Omental fat pad (tissue), 4 donors: Measurements from ENCODE around the gene C1QL4. TPM values are rescaled to one million over a fixed set of nuclear protein-coding genes. Genes with fewer than 3 reads are reported as not detected.
A peak's percentile ranks its signal among the peaks of the same experiment; 100 is the strongest.

Source experiments
- ATAC-seq: fragments of 150-250 bp; one replicate; pipeline ENCODE4 v1.9.1; 2016; ENCODE audit warnings: mild to moderate bottlenecking, moderate library complexity; ENCODE audit not compliant: low FRiP score
- DNase-seq: peaks from one replicate; pipeline ENCODE4 v3.0.0-alpha.2; 2019; ENCODE audit warnings: low spot score
- total RNA-seq, 4 donors: library from RNA; depleted of rRNA; stranded (reverse); fragments of >200 nt; gene quantifications; one replicate each; pipeline ENCODE4 v1.1.0, GENCODE V29; 2016
- TF ChIP-seq, protein P1 (sequence below), 3 donors: fragments of 450-650 bp; IDR thresholded peaks; one replicate each; pipeline ENCODE4 v1.5.1; 2016 to 2017; ENCODE audit warnings: antibody characterized with exemption in 3 of 3, mild to moderate bottlenecking in 3 of 3, moderate library complexity in 2 of 3

Gene C1QL4
- total RNA-seq, 4 donors from 2014 or later, result 0.65 to 1.1 TPM; not detected in 2

DNA sequence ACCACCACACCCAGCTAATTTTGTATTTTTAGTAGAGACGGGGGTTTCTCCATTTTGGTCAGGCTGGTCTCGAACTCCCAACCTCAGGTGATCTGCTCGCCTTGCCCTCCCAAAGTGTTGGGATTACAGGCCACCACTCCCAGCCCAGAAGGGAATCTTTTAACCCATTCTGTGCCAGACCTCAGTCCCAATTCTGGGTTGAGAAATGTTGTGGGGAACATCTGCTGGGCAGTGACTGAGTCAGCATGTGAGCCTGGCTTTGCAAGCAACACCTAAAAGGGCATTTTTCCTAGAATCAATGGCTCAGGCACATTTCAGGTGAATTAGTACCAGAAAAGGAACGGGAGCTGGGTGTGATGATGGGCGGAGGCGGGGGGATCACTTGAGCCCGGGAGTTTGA is 22.7 kb upstream of the C1QL4 start:
- no peak for ATAC-seq
- no peak for DNase-seq

DNA sequence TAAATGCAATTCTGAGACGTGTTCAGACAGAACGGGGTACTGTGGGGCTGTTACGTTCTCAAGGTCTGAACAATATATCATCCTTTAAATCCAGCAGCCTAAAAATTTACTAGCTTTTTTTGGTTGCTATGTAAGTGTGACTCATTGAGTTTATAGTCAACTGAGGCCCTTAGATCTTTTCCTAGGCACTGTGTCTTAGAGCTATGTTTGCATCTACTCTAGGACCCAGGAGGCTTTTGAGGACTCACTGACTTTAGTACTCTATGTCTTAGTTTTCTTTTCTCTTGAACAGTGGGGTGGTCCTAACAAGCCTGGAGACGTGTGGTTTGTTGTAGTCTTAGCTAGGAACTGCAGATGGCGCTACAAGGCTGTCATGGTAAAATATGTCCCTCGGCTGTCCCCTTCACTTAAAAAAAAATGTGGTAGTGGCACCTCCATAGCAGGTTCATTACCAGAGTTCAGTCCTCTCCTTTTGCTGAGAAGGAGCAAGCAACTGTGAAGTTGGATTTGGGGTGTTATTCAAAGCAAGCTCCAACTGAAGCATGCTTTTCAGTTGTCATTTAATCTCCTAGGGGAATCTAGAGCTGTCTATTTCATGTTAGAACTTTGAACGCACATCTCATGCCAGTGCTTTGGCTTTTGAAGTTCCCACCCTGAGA is 21.6 kb upstream of the C1QL4 start:
- DNase-seq, result no peak
- no peak for ATAC-seq
- TF ChIP-seq, protein P1, sequence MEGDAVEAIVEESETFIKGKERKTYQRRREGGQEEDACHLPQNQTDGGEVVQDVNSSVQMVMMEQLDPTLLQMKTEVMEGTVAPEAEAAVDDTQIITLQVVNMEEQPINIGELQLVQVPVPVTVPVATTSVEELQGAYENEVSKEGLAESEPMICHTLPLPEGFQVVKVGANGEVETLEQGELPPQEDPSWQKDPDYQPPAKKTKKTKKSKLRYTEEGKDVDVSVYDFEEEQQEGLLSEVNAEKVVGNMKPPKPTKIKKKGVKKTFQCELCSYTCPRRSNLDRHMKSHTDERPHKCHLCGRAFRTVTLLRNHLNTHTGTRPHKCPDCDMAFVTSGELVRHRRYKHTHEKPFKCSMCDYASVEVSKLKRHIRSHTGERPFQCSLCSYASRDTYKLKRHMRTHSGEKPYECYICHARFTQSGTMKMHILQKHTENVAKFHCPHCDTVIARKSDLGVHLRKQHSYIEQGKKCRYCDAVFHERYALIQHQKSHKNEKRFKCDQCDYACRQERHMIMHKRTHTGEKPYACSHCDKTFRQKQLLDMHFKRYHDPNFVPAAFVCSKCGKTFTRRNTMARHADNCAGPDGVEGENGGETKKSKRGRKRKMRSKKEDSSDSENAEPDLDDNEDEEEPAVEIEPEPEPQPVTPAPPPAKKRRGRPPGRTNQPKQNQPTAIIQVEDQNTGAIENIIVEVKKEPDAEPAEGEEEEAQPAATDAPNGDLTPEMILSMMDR (IDR thresholded peaks at IDR 0.05), result peak in 1 of 3 donors; percentile 36

More for the DNA sequence above, 22.7 kb upstream of the C1QL4 start:
- TF ChIP-seq, protein P1 (IDR thresholded peaks at IDR 0.05), result no peak

DNA sequence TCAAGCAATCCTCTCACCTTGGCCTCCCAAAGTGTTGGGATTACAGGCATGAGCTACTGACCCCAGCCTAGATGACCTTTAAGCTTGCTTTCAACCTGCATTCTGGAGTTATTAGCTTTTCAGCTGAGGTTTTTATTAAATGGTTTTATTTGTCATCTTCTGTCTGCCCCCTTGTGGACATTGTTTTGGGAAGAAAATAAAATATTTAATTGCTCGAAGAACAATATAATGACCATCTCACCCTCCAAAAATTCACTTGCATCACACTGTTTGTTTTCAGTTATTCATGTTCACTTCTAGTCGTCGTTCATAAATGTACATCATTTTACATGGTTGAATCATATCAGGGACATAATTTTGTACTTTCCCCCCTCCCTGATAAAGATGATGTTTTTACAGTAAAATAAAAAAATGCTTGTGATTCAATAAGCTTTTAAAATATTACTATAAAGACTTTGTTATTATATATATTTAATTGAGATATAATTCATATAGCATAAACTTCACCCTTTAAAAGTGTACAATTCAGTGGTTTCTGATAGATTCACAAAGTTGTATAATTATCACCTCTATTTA is 20.2 kb upstream of the C1QL4 start:
- ATAC-seq (peak; percentile 57), DNase-seq (no peak)
- TF ChIP-seq, protein P1 (IDR thresholded peaks at IDR 0.05), result peak in 1 of 3 donors; percentile 11

DNA sequence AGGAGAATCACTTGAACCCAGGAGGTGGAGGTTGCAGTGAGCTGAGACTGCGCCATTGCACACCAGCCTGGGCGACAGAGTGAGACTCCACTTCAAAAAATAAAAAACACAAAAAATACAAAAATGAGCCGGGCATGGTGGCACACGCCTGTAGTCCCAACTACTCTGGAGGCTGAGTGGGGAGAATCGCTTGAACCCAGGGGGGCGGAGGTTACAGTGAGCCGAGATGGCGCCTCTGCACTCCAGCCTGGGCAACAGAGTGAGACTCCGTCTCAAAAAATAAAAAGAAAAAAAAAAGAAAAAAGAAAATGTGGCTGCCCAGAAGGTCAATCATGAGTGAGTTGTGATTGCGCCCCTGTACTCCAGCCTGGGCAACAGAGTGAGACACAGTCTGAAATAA is 18.9 kb upstream of the C1QL4 start:
- DNase-seq (no peak), ATAC-seq (no peak)
- TF ChIP-seq, protein P1 (IDR thresholded peaks at IDR 0.05), result no peak

DNA sequence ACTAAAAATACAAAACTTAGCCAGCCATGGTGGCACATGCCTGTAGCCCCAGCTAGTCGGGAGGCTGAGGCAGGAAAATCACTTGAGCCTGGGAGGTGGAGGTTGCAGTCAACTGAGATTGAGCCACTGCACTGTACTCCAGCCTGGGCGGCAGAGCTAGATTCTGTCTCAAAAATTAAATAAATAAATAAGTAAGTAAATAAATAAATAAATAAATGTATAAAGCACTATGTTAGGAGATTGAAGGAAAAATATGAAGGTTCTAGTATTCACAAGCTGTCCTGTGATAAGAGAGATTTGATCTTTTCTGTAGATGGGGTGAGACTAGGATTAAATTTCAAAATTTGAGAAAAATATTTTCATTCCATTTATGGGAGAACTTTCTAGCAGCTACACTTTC is 15.4 kb upstream of the C1QL4 start:
- ATAC-seq (no peak), DNase-seq (no peak)
- TF ChIP-seq, protein P1 (IDR thresholded peaks at IDR 0.05), result no peak

DNA sequence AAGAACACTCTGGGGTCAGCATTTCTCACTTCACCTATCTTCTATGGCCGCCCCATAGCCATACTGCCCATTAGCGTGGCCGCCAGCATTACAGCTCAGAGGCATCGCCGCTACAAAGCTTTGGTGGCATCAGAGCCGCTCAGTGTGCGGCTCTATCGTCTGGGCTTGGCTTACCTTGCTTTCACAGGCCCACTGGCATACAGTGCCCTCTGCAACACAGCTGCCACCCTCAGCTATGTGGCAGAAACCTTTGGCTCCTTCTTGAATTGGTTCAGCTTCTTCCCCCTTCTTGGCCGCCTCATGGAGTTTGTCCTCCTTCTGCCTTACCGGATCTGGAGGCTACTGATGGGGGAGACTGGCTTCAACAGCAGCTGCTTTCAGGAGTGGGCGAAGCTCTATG is 12.3 kb upstream of the C1QL4 start:
- DNase-seq, result no peak
- ATAC-seq, result no peak
- TF ChIP-seq, protein P1 (IDR thresholded peaks at IDR 0.05), result no peak

DNA sequence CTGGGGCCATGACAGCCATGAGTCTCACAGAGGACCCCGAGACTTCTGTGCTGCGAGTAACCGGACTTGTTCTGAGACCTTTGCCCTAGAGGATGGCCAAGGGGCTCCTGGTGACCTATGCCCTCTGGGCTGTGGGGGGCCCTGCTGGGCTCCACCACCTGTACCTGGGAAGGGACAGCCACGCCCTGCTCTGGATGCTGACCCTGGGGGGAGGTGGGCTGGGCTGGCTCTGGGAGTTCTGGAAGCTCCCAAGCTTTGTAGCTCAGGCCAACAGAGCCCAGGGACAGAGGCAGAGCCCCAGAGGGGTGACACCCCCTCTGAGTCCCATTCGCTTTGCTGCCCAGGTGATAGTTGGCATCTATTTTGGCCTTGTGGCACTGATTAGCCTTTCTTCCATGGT is 11.8 kb upstream of the C1QL4 start:
- TF ChIP-seq, protein P1 (IDR thresholded peaks at IDR 0.05), result no peak
- no peak for ATAC-seq
- no peak for DNase-seq
